GM19328 (cell line): ENCODE measurements around the gene STH.

Experiments
- ATAC-seq: cut with Tn5 transposase; IDR thresholded peaks from one replicate; pipeline ENCODE4 v1.9.1; 2021; ENCODE audit warnings: mild to moderate bottlenecking, moderate library complexity; ENCODE audit not compliant: unreplicated experiment

Gene STH

DNA sequence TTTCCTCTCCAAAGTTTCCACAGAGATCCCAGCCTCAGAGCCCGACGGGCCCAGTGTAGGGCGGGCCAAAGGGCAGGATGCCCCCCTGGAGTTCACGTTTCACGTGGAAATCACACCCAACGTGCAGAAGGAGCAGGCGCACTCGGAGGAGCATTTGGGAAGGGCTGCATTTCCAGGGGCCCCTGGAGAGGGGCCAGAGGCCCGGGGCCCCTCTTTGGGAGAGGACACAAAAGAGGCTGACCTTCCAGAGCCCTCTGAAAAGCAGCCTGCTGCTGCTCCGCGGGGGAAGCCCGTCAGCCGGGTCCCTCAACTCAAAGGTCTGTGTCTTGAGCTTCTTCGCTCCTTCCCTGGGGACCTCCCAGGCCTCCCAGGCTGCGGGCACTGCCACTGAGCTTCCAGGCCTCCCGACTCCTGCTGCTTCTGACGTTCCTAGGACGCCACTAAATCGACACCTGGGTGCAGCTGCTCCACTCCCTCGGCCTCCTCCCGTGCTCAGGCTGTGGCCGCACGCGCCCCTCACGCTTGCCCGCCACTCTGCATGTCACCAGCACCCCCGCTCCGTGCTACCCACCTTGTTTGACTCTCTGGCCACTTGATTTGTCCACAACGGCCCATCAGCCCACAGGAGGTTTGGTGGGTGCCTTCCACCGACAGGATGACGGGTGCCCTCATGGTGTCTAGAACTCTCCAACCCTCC, 15.3 kb upstream of the STH start:
- no peak for ATAC-seq

DNA sequence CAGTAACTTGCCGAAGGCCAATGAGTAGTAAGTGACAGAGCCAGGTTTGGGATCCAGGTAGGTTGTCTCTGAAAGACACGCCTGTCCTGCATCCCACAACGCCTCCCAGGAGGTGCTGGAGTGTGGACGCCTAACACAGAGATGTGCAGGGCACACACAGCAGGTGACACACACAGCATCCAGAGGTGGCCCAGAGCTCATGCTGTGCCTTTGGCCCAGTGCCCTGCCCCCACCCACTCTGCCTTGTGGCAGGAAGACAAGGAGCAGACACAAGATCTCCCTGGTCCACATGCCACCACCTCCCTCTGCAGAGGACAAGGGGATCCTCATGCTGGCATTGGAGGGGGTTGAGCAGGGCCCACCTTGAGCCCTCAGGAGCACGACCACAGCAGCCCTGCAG, 14.7 kb upstream of the STH start:
- no peak for ATAC-seq

DNA sequence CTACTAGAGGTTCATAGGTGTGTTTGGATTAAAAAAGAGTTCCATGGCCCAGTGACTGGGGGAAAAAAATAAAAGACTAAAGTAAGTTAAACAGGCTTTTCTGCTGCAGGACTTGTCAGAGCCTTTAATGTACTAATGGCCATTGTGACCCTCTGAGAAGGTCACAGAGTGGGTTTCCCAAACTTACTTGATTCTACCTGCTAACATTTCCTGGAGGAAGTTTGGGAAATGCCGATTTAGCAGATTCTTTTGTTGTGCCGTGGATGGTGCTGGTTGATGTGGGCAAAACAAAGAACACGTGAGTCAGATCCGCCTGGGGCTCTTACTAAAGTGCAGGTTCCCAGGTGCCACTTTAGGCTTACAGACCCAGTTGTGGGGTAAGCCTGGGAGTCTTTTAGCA, 13.6 kb upstream of the STH start:
- ATAC-seq = no peak

DNA sequence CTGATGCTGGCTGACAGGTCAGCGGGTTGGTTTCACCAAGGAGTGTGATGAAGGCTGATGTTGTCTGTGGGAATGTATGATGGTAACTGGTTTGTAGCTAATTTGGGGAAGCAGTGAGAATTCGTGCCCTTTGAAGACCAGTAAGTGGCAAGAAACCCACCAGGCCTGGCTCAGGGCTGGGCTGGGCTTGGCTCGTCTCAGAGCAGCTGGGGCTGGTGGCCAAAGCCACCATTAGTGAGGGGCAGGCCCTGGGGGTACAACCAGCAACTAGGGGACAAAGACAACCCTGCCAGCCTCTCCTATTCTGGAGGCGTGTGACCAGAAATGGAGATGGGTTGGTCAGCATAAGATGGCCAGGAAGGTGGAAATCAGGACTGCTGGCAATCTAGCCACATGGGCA, 13.0 kb upstream of the STH start:
- no peak for ATAC-seq

DNA sequence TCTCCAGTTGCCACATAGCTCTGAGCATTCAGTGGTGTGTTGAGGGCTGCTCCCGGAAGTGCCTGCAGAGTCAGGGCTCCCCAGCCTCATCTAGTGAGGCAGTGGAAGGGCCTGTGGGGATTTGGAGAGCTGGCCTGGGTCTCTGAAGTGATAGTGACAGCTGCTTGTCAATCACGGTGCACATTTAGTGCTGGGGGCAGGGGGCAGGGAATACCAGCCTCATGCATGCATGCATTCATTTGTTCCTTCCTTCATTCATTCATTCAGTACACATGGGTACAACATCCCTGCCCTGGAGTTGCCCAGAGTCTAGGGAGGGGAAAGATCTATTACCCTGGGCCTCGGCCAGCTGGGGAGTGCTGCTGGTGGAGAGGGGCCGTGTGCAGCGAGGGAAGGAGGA, 11.3 kb upstream of the STH start:
- ATAC-seq = no peak

DNA sequence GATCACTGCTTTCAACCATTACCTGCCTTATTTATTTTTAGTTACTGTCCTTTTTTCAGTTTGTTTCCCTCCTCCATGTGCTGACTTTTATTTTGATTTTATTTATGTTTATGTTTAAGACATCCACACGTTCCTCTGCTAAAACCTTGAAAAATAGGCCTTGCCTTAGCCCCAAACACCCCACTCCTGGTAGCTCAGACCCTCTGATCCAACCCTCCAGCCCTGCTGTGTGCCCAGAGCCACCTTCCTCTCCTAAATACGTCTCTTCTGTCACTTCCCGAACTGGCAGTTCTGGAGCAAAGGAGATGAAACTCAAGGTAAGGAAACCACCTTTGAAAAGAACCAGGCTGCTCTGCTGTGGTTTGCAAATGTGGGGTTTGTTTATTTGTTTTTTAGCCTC, 9.3 kb upstream of the STH start:
- no peak for ATAC-seq

DNA sequence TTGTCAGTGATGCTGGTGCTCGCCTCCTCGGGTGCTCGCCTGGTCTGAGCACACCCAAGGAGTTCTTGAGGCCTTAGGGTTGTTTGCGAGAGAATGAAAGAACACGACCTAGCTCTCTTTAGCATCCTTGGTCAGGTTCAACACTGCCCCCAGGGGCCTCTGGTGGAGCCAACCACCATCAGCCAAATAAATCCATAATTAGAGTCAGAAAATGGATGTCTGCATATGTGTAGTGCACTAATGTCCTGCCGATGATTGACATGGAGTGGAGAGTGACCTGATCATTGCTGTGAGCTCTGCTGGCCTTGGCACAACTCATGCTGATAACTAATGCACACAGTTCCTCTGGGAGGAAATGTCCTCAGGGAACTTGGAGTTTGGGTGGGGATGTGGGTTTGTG, 8.2 kb upstream of the STH start:
- no peak for ATAC-seq

DNA sequence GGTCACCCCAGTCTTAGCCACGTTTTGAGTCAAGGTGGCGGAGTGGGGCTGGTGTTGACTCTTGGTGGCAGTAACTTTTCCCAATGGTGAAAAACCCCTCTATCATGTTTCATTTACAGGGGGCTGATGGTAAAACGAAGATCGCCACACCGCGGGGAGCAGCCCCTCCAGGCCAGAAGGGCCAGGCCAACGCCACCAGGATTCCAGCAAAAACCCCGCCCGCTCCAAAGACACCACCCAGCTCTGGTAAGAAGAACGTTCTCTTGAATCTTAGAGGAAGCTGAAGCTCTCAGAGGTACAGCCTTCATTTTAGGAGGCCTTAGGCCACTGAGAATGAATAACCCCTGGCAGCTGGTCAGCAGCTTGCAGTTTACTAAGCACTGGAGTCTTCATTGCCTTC, 7.7 kb upstream of the STH start:
- ATAC-seq = no peak

DNA sequence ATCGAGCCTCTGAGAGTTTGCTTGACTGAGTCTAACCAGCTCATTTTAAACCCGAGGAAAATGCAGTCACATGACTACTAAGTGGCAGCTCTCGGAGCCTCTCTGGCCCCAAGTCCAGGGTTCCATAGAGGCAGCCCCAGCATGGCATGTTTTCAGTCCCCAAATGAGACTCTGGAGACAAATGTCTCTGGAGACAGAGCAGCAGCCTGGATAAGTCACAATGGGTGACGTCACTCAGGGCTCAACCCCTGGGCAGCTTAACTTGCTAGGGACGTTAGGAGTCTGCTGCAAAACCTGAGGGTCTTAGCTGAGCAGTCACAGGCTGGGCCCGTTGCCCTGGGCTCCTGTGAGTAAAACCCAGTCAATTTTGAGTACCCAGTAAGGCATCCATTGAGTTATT, 6.9 kb upstream of the STH start:
- no peak for ATAC-seq

DNA sequence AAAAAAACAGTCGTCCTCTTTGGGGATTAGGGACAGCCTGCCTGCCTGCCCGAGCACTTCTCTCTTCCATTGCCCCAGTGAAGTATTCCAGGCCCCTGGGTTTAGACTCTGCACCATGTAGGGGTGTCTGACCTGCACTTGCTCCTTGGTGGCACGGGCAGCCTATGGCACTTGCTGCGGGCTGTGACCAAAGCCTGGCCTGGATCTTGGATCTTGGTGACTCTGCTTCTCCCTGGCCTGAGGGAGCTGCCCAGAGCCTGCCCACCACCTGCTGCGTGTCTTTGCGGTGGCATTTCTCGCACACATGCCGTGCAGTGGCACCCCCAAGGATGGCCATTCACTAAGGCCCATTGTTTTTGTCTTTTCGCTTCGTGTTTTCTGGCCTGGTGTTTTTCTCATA, 6.1 kb upstream of the STH start:
- no peak for ATAC-seq

DNA sequence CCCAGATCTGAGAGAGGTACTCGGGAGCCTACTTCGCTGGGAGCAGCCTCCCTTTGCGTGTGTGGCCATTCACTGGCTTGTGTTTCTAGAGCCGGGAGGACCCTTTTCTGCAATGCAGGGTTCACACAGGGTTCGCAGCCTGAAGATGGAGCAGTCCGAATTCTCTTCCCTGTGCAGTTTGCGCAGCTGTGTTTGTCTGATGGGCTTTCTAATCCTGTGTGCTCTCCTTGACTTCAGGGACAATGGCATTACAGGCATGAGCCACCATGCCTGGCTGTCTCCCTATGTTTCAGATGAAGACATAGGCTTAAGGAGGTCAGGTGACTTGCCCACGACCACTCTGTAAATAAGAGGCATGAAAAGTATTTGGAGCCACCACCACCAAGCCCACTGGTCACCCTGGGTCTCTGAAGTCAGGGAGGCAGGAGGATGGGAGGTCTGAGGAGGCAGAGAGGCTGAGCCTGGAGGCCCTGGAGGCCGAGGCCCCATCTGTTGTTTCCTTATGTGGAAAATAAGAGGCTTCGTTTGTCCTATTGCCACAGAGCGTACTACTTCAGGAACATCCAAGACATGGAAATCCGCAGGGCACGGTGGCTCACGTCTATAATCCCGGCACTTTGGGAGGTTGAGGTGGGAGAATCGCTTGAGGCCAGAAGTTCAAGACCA, 5.0 kb upstream of the STH start:
- ATAC-seq = no peak

DNA sequence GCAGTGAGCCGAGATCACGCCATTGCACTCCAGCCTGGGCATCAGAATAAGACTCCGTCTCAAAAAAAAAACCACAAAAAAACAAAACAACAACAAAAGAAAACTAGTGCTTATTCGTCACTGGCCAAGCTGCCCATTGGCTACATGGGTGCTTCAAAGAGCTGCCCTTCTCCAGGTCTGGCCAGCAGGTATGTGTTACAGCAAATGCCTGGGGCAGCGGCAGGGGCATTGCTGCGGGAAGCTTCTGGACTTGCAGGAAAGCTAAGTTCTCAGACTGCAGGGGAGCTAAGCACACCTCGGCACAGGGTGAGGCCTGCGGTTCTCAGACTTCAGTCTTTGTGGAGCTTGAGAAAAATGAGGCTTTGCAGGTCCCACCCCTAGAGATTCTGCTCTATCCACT, 4.1 kb upstream of the STH start:
- ATAC-seq = no peak

DNA sequence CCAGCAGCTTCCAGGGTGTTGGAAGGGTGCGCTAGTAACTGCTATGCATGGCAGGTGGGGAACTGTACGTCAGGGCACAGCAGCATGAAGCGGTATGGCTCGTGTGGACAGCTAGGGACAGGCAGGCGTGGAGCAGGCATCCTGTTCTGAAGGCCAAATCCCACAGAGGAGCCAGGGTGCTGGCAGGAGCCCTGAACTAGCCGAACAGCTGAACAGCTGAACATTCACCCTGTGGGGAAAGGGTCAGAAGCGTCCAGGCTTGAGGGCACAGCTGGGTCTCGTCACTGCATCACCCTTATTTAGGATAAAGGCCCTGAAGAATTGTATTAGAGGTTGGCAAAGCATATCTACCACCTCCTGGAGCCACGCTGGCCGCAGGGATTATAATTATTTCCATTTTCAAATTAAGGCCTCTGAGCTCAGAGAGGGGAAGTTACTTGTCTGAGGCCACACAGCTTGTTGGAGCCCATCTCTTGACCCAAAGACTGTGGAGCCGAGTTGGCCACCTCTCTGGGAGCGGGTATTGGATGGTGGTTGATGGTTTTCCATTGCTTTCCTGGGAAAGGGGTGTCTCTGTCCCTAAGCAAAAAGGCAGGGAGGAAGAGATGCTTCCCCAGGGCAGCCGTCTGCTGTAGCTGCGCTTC, 3.3 kb upstream of the STH start:
- no peak for ATAC-seq

DNA sequence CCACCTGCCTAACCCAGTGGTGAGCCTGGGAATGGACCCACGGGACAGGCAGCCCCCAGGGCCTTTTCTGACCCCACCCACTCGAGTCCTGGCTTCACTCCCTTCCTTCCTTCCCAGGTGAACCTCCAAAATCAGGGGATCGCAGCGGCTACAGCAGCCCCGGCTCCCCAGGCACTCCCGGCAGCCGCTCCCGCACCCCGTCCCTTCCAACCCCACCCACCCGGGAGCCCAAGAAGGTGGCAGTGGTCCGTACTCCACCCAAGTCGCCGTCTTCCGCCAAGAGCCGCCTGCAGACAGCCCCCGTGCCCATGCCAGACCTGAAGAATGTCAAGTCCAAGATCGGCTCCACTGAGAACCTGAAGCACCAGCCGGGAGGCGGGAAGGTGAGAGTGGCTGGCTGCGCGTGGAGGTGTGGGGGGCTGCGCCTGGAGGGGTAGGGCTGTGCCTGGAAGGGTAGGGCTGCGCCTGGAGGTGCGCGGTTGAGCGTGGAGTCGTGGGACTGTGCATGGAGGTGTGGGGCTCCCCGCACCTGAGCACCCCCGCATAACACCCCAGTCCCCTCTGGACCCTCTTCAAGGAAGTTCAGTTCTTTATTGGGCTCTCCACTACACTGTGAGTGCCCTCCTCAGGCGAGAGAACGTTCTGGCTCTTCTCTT, 2.6 kb upstream of the STH start:
- no peak for ATAC-seq

DNA sequence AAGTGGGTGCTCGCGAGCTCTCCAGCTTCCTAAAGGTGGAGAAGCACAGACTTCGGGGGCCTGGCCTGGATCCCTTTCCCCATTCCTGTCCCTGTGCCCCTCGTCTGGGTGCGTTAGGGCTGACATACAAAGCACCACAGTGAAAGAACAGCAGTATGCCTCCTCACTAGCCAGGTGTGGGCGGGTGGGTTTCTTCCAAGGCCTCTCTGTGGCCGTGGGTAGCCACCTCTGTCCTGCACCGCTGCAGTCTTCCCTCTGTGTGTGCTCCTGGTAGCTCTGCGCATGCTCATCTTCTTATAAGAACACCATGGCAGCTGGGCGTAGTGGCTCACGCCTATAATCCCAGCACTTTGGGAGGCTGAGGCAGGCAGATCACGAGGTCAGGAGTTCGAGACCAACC, 1.9 kb upstream of the STH start:
- no peak for ATAC-seq

DNA sequence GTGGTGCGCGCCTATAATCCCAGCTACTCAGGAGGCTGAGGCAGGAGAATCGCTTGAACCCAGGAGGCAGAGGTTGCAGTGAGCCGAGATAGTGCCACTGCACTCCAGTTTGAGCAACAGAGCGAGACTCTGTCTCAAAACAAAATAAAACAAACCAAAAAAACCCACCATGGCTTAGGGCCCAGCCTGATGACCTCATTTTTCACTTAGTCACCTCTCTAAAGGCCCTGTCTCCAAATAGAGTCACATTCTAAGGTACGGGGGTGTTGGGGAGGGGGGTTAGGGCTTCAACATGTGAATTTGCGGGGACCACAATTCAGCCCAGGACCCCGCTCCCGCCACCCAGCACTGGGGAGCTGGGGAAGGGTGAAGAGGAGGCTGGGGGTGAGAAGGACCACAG, 1.4 kb upstream of the STH start:
- ATAC-seq = no peak

DNA sequence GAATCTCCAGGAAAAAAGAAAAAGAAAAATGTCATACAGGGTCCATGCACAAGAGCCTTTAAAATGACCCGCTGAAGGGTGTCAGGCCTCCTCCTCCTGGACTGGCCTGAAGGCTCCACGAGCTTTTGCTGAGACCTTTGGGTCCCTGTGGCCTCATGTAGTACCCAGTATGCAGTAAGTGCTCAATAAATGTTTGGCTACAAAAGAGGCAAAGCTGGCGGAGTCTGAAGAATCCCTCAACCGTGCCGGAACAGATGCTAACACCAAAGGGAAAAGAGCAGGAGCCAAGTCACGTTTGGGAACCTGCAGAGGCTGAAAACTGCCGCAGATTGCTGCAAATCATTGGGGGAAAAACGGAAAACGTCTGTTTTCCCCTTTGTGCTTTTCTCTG, 845 bp downstream of the STH start:
- ATAC-seq = no peak

DNA sequence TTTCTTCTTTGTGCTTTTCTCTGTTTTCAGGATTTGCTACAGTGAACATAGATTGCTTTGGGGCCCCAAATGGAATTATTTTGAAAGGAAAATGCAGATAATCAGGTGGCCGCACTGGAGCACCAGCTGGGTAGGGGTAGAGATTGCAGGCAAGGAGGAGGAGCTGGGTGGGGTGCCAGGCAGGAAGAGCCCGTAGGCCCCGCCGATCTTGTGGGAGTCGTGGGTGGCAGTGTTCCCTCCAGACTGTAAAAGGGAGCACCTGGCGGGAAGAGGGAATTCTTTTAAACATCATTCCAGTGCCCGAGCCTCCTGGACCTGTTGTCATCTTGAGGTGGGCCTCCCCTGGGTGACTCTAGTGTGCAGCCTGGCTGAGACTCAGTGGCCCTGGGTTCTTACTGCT, 1.2 kb downstream of the STH start:
- ATAC-seq = no peak

DNA sequence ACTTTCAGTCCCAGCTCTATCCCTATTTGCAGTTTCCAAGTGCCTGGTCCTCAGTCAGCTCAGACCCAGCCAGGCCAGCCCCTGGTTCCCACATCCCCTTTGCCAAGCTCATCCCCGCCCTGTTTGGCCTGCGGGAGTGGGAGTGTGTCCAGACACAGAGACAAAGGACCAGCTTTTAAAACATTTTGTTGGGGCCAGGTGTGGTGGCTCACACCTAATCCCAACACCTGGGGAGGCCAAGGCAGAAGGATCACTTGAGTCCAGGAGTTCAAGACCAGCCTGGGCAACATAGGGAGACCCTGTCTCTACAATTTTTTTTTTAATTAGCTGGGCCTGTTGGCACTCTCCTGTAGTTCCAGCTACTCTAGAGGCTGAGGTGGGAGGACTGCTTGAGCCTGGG, 1.7 kb downstream of the STH start:
- no peak for ATAC-seq

DNA sequence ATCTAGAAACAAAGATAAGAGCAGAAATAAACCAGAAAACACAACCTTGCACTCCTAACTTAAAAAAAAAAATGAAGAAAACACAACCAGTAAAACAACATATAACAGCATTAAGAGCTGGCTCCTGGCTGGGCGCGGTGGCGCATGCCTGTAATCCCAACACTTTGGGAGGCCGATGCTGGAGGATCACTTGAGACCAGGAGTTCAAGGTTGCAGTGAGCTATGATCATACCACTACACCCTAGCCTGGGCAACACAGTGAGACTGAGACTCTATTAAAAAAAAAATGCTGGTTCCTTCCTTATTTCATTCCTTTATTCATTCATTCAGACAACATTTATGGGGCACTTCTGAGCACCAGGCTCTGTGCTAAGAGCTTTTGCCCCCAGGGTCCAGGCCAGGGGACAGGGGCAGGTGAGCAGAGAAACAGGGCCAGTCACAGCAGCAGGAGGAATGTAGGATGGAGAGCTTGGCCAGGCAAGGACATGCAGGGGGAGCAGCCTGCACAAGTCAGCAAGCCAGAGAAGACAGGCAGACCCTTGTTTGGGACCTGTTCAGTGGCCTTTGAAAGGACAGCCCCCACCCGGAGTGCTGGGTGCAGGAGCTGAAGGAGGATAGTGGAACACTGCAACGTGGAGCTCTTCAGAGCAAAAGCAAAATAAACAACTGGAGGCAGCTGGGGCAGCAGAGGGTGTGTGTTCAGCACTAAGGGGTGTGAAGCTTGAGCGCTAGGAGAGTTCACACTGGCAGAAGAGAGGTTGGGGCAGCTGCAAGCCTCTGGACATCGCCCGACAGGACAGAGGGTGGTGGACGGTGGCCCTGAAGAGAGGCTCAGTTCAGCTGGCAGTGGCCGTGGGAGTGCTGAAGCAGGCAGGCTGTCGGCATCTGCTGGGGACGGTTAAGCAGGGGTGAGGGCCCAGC, 2.6 kb downstream of the STH start:
- no peak for ATAC-seq
